HepG2 (cell line): ENCODE results near the gene CDYL2. TPM values are rescaled to one million over a fixed set of nuclear protein-coding genes. Genes with fewer than 3 reads are reported as not detected.

Source experiments
- ATAC-seq: fragments of 200-7000 bp; cut with Tn5 transposase; 3 replicates; pipeline ENCODE4 v1.9.1; 2020; ENCODE audit warnings: mild to moderate bottlenecking, moderate library complexity
- BruUV-seq: library from RNA; stranded (reverse); fragments of 400-500 nt; replicated peaks from 2 replicates; lab custom pipeline; 2021; lab: Mats Ljungman, UMichigan
- CTCF ChIA-PET: fragments of 300-600 bp; formaldehyde crosslinking; extraction: SDS; loops from one replicate; lab custom pipeline; 2021; ENCODE audit warnings: low total read pairs, inconsistent platforms, low intra/inter-chr PET ratio; lab: Yijun Ruan, JAX
- POLR2A ChIA-PET: fragments of 350-600 bp; sonication (Branson Sonifier 250); formaldehyde crosslinking; loops from one replicate; lab custom pipeline; 2020; ENCODE audit warnings: antibody characterized with exemption, inconsistent platforms; lab: Yijun Ruan, JAX
- DNase-seq: peaks from one replicate; pipeline ENCODE4 v3.0.0-alpha.2; 2015; ENCODE audit warnings: low spot score
- FAIRE-seq: peaks from 3 replicates; lab custom pipeline; 2011; peaks lifted over from hg19 to GRCh38; lab: Jason Lieb, UNC
- H2AFZ ChIP-seq: one replicate; pipeline ENCODE4 v1.6.1; 2011; ENCODE audit warnings: low read length, inconsistent platforms
- H3K27ac ChIP-seq: fragments of 300-600 bp; 3 replicates; pipeline ENCODE4 v1.8.0; 2011; ENCODE audit warnings: mixed run types, mild to moderate bottlenecking, mixed read lengths, low read length, inconsistent platforms; ENCODE audit not compliant: insufficient read depth; ENCODE audit errors: extremely low read length
- H3K27me3 ChIP-seq, 2 experiments: fragments of 200-600 bp in 1 of 2; 2 replicates in 1 of 2; 3 replicates in 1 of 2; pipeline versions ENCODE4 v1.6.0 to v1.8.0; 2011; ENCODE audit warnings: low read length in 2 of 2, mild to moderate bottlenecking in 2 of 2, moderate library complexity in 2 of 2, inconsistent platforms in 1 of 2; ENCODE audit not compliant: insufficient read depth in 2 of 2, control insufficient read depth in 1 of 2
- H3K36me3 ChIP-seq, 2 experiments: fragments of 200-600 bp in 1 of 2; replicated peaks in 1 of 2; 2 replicates in 1 of 2; 3 replicates in 1 of 2; pipeline versions ENCODE4 v1.5.1 to v1.8.0; 2011; ENCODE audit warnings: low read length in 2 of 2, inconsistent platforms in 1 of 2; ENCODE audit not compliant: insufficient read depth in 2 of 2, control insufficient read depth in 1 of 2
- H3K4me1 ChIP-seq: 2 replicates; pipeline ENCODE4 v1.5.1; 2012; ENCODE audit warnings: low read length, inconsistent platforms; ENCODE audit not compliant: insufficient read depth
- H3K4me2 ChIP-seq: 2 replicates; pipeline ENCODE4 v1.6.0; 2011; ENCODE audit warnings: low read depth, low read length, inconsistent platforms
- H3K4me3 ChIP-seq, 3 experiments: fragments of 200-600 bp in 1 of 3; sonication (generic), shearing (Covaris generic) in 1 of 3; replicated peaks in 1 of 3; 2 replicates each; pipeline ENCODE4 v1.5.1; 2011 to 2016; ENCODE audit warnings: low read length in 3 of 3, inconsistent platforms in 2 of 3, low read depth in 2 of 3, mild to moderate bottlenecking in 2 of 3, control low read depth in 1 of 3, mixed read lengths in 1 of 3; ENCODE audit not compliant: insufficient read depth in 1 of 3
- H3K79me2 ChIP-seq: one replicate; pipeline ENCODE4 v1.6.1; 2011; ENCODE audit warnings: low read length, inconsistent platforms; ENCODE audit not compliant: insufficient read depth
- H3K9ac ChIP-seq: 2 replicates; pipeline ENCODE4 v1.6.0; 2011; ENCODE audit warnings: mild to moderate bottlenecking, low read depth, low read length, inconsistent platforms; ENCODE audit not compliant: insufficient read depth
- H3K9me3 ChIP-seq: 2 replicates; pipeline ENCODE4 v1.5.1; 2012; ENCODE audit warnings: mild to moderate bottlenecking, low read length
- H4K20me1 ChIP-seq: 2 replicates; pipeline ENCODE4 v1.6.0; 2011; ENCODE audit warnings: inconsistent platforms, mild to moderate bottlenecking, low read length, moderate library complexity; ENCODE audit not compliant: insufficient read depth
- CENPBD1 ChIP-seq: sonication (generic); formaldehyde crosslinking; IDR thresholded peaks from 2 replicates; pipeline ENCODE4 v1.8.0; 2022; ENCODE audit warnings: missing genetic modification reagents, low read depth, mild to moderate bottlenecking, borderline replicate concordance
- CHD4 ChIP-seq: fragments of 200-600 bp; sonication (generic); IDR thresholded peaks from 2 replicates; pipeline ENCODE4 v1.7.0; 2017; ENCODE audit warnings: mild to moderate bottlenecking, low read length, borderline replicate concordance
- DNMT1 ChIP-seq: sonication (generic); formaldehyde crosslinking; IDR thresholded peaks from 2 replicates; pipeline ENCODE4 v1.5.1; 2020; ENCODE audit warnings: mild to moderate bottlenecking, missing genetic modification reagents
- EED ChIP-seq: sonication (generic); formaldehyde crosslinking; IDR thresholded peaks from 2 replicates; pipeline ENCODE4 v1.5.0; 2020; ENCODE audit warnings: mild to moderate bottlenecking, missing genetic modification reagents
- EP300 ChIP-seq, 3 experiments: sonication (generic) in 1 of 3; formaldehyde crosslinking in 1 of 3; IDR thresholded peaks; 2 replicates each; pipeline versions ENCODE4 v1.5.1 to v1.6.1; 2011 to 2020; ENCODE audit warnings: low read depth in 2 of 3, low read length in 2 of 3, borderline replicate concordance in 1 of 3, improper control_type of control experiment in 1 of 3, mild to moderate bottlenecking in 1 of 3, missing genetic modification reagents in 1 of 3, moderate library complexity in 1 of 3
- ESRRA ChIP-seq: sonication (generic); formaldehyde crosslinking; IDR thresholded peaks from 2 replicates; pipeline ENCODE4 v1.5.1; 2020; ENCODE audit warnings: mild to moderate bottlenecking, low read depth, missing genetic modification reagents
- FOXA3 ChIP-seq: IDR thresholded peaks from 2 replicates; pipeline ENCODE4 v1.6.1; 2016; ENCODE audit warnings: missing genetic modification reagents, missing compliant biosample characterization
- GMEB2 ChIP-seq: IDR thresholded peaks from 2 replicates; pipeline ENCODE4 v1.6.1; 2016; ENCODE audit warnings: missing biosample characterization, missing genetic modification reagents, low read depth
- ONECUT2 ChIP-seq: sonication (generic); formaldehyde crosslinking; IDR thresholded peaks from 2 replicates; pipeline ENCODE4 v1.4.0; 2020; ENCODE audit warnings: missing genetic modification reagents
- TBP ChIP-seq: sonication (generic); formaldehyde crosslinking; IDR thresholded peaks from 2 replicates; pipeline ENCODE4 v1.5.0; 2020; ENCODE audit warnings: missing genetic modification reagents
- WIZ ChIP-seq: sonication (generic); formaldehyde crosslinking; IDR thresholded peaks from 2 replicates; pipeline ENCODE4 v1.5.1; 2020; ENCODE audit warnings: mild to moderate bottlenecking, missing genetic modification reagents
- ZBTB10 ChIP-seq: sonication (generic); formaldehyde crosslinking; IDR thresholded peaks from 2 replicates; pipeline ENCODE4 v1.4.0; 2020; ENCODE audit warnings: missing genetic modification reagents, borderline replicate concordance
- ZNF34 ChIP-seq: sonication (generic); formaldehyde crosslinking; IDR thresholded peaks from 2 replicates; pipeline ENCODE4 v1.4.0; 2020; ENCODE audit warnings: mild to moderate bottlenecking, missing genetic modification reagents, borderline replicate concordance
- ZNF564 ChIP-seq: sonication (generic); formaldehyde crosslinking; IDR thresholded peaks from 2 replicates; pipeline ENCODE4 v1.8.1; 2023; ENCODE audit warnings: mild to moderate bottlenecking, missing genetic modification reagents
- ZSCAN12 ChIP-seq: sonication (generic); formaldehyde crosslinking; IDR thresholded peaks from 2 replicates; pipeline ENCODE4 v1.9.0; 2021; ENCODE audit warnings: mild to moderate bottlenecking, missing genetic modification reagents
- WGBS: methylation state at CpG from one replicate; pipeline ENCODE4 v1.1.6; 2017; ENCODE audit warnings: low lambda C conversion rate; 5-methylcytosine and 5-hydroxymethylcytosine counted together
- in situ Hi-C: cut with HindIII; loops from 2 replicates; pipeline ENCODE4 v1.10.0; 2017; ENCODE audit warnings: low pct_unique_long_range_greater_than_20kb; ENCODE audit not compliant: extremely low pct_ligation_motif_present
- intact Hi-C: fragments of 100-400 bp; cut with micrococcal nuclease; formaldehyde crosslinking; loops from one replicate; pipeline ENCODE4 v1.10.0; 2022; ENCODE audit not compliant: unreplicated experiment
- polyA plus RNA-seq, 8 experiments: library from polyadenylated mRNA; depleted of rRNA in 3 of 8; stranded (reverse) in 7 of 8; unstranded in 1 of 8; fragments of >200 nt; fragmentation: Illumina TruSeq in 4 of 8; extraction: Trizol in 4 of 8; gene quantifications; 2 replicates each; pipeline versions ENCODE4 v1.2.1 to v1.2.3, GENCODE V29; 2011 to 2016; ENCODE audit warnings: low read depth in 4 of 8, missing spikeins in 1 of 8, mixed read lengths in 1 of 8; ENCODE audit not compliant: insufficient read depth in 1 of 8
- total RNA-seq, 5 experiments: library from RNA; depleted of rRNA; stranded (reverse); fragments of >200 nt; fragmentation: Illumina TruSeq; extraction: Trizol; gene quantifications; 2 replicates each; pipeline ENCODE4 v1.2.3, GENCODE V29; 2016; ENCODE audit warnings: low read depth in 1 of 5

Gene CDYL2
- total and polyA plus RNA-seq, 2 of the 13 experiments (the other 11 are each of a cell fraction or from before 2014, with no cell fraction given): 0.07 to 0.35 TPM

- Histone ChIP-seq H3K9ac (no peak overlapping the region), H3K27ac (no peak overlapping the region)
- CTCF ChIA-PET: no interaction called here
- no peak for TF ChIP-seq CENPBD1 (CRISPR knock-in tag)
- TF ChIP-seq EED (CRISPR knock-in tag): no peak
- TF ChIP-seq ZBTB10: no peak
- TF ChIP-seq ZNF564 (CRISPR knock-in tag): no peak
- TF ChIP-seq ESRRA (CRISPR knock-in tag): no peak
- no peak for TF ChIP-seq ZSCAN12 (CRISPR knock-in tag)
- no peak for TF ChIP-seq EP300 (IDR thresholded peaks at IDR 0.05; ENCODE audit: low read depth in 2 of 2, low read length in 2 of 2)
- TF ChIP-seq EP300 (CRISPR knock-in tag; IDR thresholded peaks at IDR 0.05; ENCODE audit: borderline replicate concordance): no peak
- no peak for TF ChIP-seq WIZ (CRISPR knock-in tag)
- TF ChIP-seq GMEB2: no peak
- no peak for TF ChIP-seq FOXA3
- no peak for TF ChIP-seq ZNF34 (CRISPR knock-in tag)
- TF ChIP-seq DNMT1: no peak
- no peak for TF ChIP-seq CHD4
- no peak for TF ChIP-seq TBP (CRISPR knock-in tag)
- TF ChIP-seq ONECUT2 (CRISPR knock-in tag): no peak
- TF ChIP-seq, all 625 proteins: peak for 0
- H3K36me3 ChIP-seq: no peaks in the 10 kb centered on the region
- no peaks in the 10 kb centered on the region for H3K27me3 ChIP-seq
- 48% methylated on average over 5 of the region's 5 CpGs for WGBS
- no peak for ATAC-seq
- H3K9me3 ChIP-seq: no peaks in the 10 kb centered on the region
- no peak for FAIRE-seq
- in situ Hi-C loops: no loop called here
- no peaks in the 10 kb centered on the region for H3K79me2 ChIP-seq
- intact Hi-C loops: no loop called here
- POLR2A ChIA-PET: no interaction called here
- no peak overlapping the region for H3K4me3 ChIP-seq
- DNase-seq: no peak
- H2AFZ ChIP-seq: no peak overlapping the region
- no peak overlapping the region for H3K4me2 ChIP-seq
- H4K20me1 ChIP-seq: no peaks in the 10 kb centered on the region
- BruUV-seq: no TSS peak
- H3K4me1 ChIP-seq: no peaks in the 10 kb centered on the region
These were observed 13.6 kb downstream of the CDYL2 start for GRCh38 chr16:80790751-80791150.
